SK-N-SH (cell line): ENCODE data around the gene AGBL1.

Experiments used
- CTCF ChIP-seq: fragments of 200-600 bp; sonication (generic); IDR thresholded peaks from 2 replicates; pipeline ENCODE4 v1.6.1; 2017; ENCODE audit warnings: antibody characterized with exemption, mild to moderate bottlenecking, moderate library complexity
- EZH2phosphoT487 ChIP-seq: fragments of 200-600 bp; sonication (generic); IDR thresholded peaks from 2 replicates; pipeline ENCODE4 v1.6.1; 2017; ENCODE audit warnings: low read depth, mixed run types, mild to moderate bottlenecking, antibody characterized with exemption, moderate library complexity, borderline replicate concordance
- MAX ChIP-seq: IDR thresholded peaks from 2 replicates; pipeline ENCODE4 v1.4.0; 2012; ENCODE audit warnings: low read depth
- MEF2A ChIP-seq: IDR thresholded peaks from 2 replicates; pipeline ENCODE4 v1.4.0; 2012; ENCODE audit warnings: low read depth, borderline replicate concordance
- NRF1 ChIP-seq: IDR thresholded peaks from 2 replicates; pipeline ENCODE4 v1.6.1; 2012; ENCODE audit warnings: low read depth, mild to moderate bottlenecking, low read length
- PBX3 ChIP-seq: IDR thresholded peaks from 2 replicates; pipeline ENCODE4; 2012
- POLR2AphosphoS5 ChIP-seq: IDR thresholded peaks from 2 replicates; pipeline ENCODE4 v1.6.1; 2012; ENCODE audit warnings: low read depth, low read length
- REST ChIP-seq: IDR thresholded peaks from 2 replicates; pipeline ENCODE4 v1.6.1; 2012; ENCODE audit warnings: mild to moderate bottlenecking, low read depth, low read length, moderate library complexity
- SMC3 ChIP-seq: IDR thresholded peaks from 2 replicates; pipeline ENCODE4 v1.6.1; 2012; ENCODE audit warnings: low read depth, low read length, improper control_type of control experiment

- TF ChIP-seq MAX (no peak), PBX3 (no peak), CTCF (no peak), REST (no peak), SMC3 (no peak), MEF2A (no peak), EZH2phosphoT487 (no peak), POLR2AphosphoS5 (no peak), NRF1 (no peak)
Observed at GRCh38 chr15:86764021-86764420, 684.4 kb downstream of the AGBL1 start.
